ENCODE data around the gene IGHMBP2. TPM values are rescaled to one million over a fixed set of nuclear protein-coding genes. Genes with fewer than 3 reads are reported as not detected.

IGHMBP2 gene
- total and polyA plus RNA-seq, 2 of the 8 experiments (the other 6 are each of a cell fraction or from before 2014, with no cell fraction given), result 8.4 to 17.6 TPM

DNA sequence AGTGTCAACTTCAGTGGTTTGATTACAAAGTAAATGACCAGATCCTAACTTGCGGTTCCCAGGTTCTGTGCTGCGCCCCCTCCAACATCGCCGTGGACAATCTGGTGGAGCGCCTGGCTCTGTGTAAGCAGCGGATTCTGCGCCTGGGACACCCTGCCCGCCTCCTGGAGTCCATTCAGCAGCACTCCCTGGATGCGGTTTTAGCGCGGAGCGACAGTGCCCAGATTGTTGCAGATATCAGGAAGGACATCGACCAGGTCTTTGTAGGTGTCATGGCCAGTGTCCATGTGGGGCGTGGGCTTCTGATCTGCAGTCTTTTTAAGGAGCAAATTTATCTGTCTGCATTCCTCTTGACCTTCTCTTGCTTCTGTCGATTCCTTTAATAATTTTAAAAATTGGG lies 11.1 kb downstream of the IGHMBP2 start:
- H2BK5ac ChIP-seq (ENCODE audit: low read depth, low read length), result no peak overlapping the region
- H3K4me3 ChIP-seq (ENCODE audit: extremely low read depth in 1 of 4, insufficient read depth in 2 of 4, low read depth in 3 of 4, low read length in 4 of 4), result no peak overlapping the region
- H3K9me3 ChIP-seq (ENCODE audit: insufficient read depth in 2 of 2, low read depth in 1 of 2, low read length in 1 of 2), result no peaks in the 10 kb centered on the region
- peaks cover 0 to 6% of the 10 kb centered on the region in 2 experiments for H4K20me1 ChIP-seq (replicated peaks in 1 of 2; ENCODE audit: control insufficient read depth in 1 of 2, insufficient read depth in 2 of 2, low read length in 2 of 2)
- no peak overlapping the region for H2BK12ac ChIP-seq (ENCODE audit: low read depth, low read length)
- no peak overlapping the region for H3K4ac ChIP-seq (replicated peaks; ENCODE audit: insufficient read length, low read depth, low read length)
- no peak overlapping the region for H3K14ac ChIP-seq (ENCODE audit: insufficient read length)
- H2AFZ ChIP-seq (ENCODE audit: low read length), result no peak overlapping the region
- POLR2A ChIA-PET (ENCODE audit: partially characterized antibody), result interaction anchor here (1.3 kb wide), 1 partner anchor 14 kb away, joined by 3 read pairs; no protein-coding TSS in a partner anchor
- H2BK120ac ChIP-seq (replicated peaks; ENCODE audit: low read depth, low read length), result no peak overlapping the region
- FAIRE-seq (no peak), DNase-seq (ENCODE audit: low read depth in 1 of 2, low spot score in 2 of 2) (no peak)
- H4K91ac ChIP-seq (replicated peaks; ENCODE audit: insufficient read length, low read length), result no peak overlapping the region
- no peak overlapping the region for H2AK5ac ChIP-seq (ENCODE audit: low read depth, low read length)
- H4K8ac ChIP-seq (ENCODE audit: extremely low read depth, insufficient read depth, low read length), result no peak overlapping the region
- H3K56ac ChIP-seq (replicated peaks; ENCODE audit: insufficient read length, low read depth, low read length), result no peak overlapping the region
- no peaks in the 10 kb centered on the region for H3K79me1 ChIP-seq (ENCODE audit: low read depth, low read length)
- H2BK20ac ChIP-seq (ENCODE audit: low read length), result no peak overlapping the region
- WGBS, 2 experiments (ENCODE audit: extremely low coverage in 1 of 2, insufficient coverage in 1 of 2, insufficient read length in 1 of 2, insufficient replicate concordance in 2 of 2, low coverage in 1 of 2, low lambda C conversion rate in 2 of 2, missing lambda C conversion rate in 1 of 2), result 93% methylated on average over 15 of the region's 15 CpGs; no CpG with 5 or more reads in 1 of the 2 experiments
- no peaks in the 10 kb centered on the region for H3K4me1 ChIP-seq (replicated peaks in 1 of 4; ENCODE audit: control insufficient read depth in 3 of 4, insufficient read depth in 4 of 4, low read length in 3 of 4)
- no peak overlapping the region for H3K9ac ChIP-seq (replicated peaks in 1 of 4; ENCODE audit: extremely low read depth in 1 of 4, low read depth in 3 of 4, low read length in 3 of 4)
- CTCF ChIA-PET (ENCODE audit: partially characterized antibody), result no interaction called here
- H2BK15ac ChIP-seq (ENCODE audit: low read length), result no peak overlapping the region
- H4K5ac ChIP-seq (ENCODE audit: insufficient read length, low read depth, low read length), result no peak overlapping the region
- no peak overlapping the region for H3K23ac ChIP-seq (ENCODE audit: insufficient read length)
- H3K23me2 ChIP-seq (ENCODE audit: low read depth, low read length), result no peaks in the 10 kb centered on the region
- H3K79me2 ChIP-seq (ENCODE audit: control insufficient read depth in 1 of 2, insufficient read depth in 2 of 2, low read length in 2 of 2), result no peaks in the 10 kb centered on the region
- no peak overlapping the region for H3K18ac ChIP-seq (ENCODE audit: extremely low read depth, low read length)
- TF ChIP-seq EGR1 (IDR thresholded peaks at IDR 0.05; ENCODE audit: borderline replicate concordance, low read depth, low read length), result no peak
- TF ChIP-seq SIX5 (IDR thresholded peaks at IDR 0.05; ENCODE audit: low read depth, low read length), result no peak
- TF ChIP-seq SAP30 (IDR thresholded peaks at IDR 0.05; ENCODE audit: insufficient read depth, insufficient replicate concordance, low read length), result no peak
- no peak for TF ChIP-seq BCL11A (IDR thresholded peaks at IDR 0.05; ENCODE audit: low read depth in 2 of 2, low read length in 2 of 2)
- no peak for TF ChIP-seq GTF2F1 (IDR thresholded peaks at IDR 0.05; ENCODE audit: borderline replicate concordance, low read depth, low read length)
- no peak for TF ChIP-seq YY1 (IDR thresholded peaks at IDR 0.05; ENCODE audit: low read depth, low read length)
- no peak for TF ChIP-seq RNF2 (IDR thresholded peaks at IDR 0.05; ENCODE audit: borderline replicate concordance, low read depth, low read length, missing control alignments, poor library complexity, severe bottlenecking)
- TF ChIP-seq SP2 (IDR thresholded peaks at IDR 0.05; ENCODE audit: low read length), result no peak
- no peak for TF ChIP-seq RFX5 (IDR thresholded peaks at IDR 0.05; ENCODE audit: borderline replicate concordance, low read depth, low read length)
- TF ChIP-seq KDM1A (IDR thresholded peaks at IDR 0.05; ENCODE audit: borderline replicate concordance, low read length), result no peak
- TF ChIP-seq SIRT6 (IDR thresholded peaks at IDR 0.05; ENCODE audit: low read length), result no peak
- no peak for TF ChIP-seq SRF (IDR thresholded peaks at IDR 0.05; ENCODE audit: low read depth, low read length)
- no peak for TF ChIP-seq BRCA1 (IDR thresholded peaks at IDR 0.05; ENCODE audit: low read depth, low read length)
- TF ChIP-seq JUND (IDR thresholded peaks at IDR 0.05; ENCODE audit: low read length), result no peak
- TF ChIP-seq MAX (IDR thresholded peaks at IDR 0.05), result no peak
- no peak overlapping the region for H3K27ac ChIP-seq (ENCODE audit: low read depth, low read length)
- H3K4me2 ChIP-seq (ENCODE audit: insufficient read depth in 1 of 2, low read depth in 2 of 2, low read length in 2 of 2), result no peak overlapping the region
- H3K27me3 ChIP-seq (replicated peaks in 1 of 4; ENCODE audit: control insufficient read depth in 3 of 4, extremely low read depth in 1 of 4, insufficient read depth in 3 of 4, low read length in 3 of 4), result no peaks in the 10 kb centered on the region
- H3K36me3 ChIP-seq (ENCODE audit: control insufficient read depth in 2 of 4, insufficient read depth in 4 of 4, low read length in 3 of 4), result peaks cover 12 to 60% (median 25%) of the 10 kb centered on the region in 4 experiments

All from H1 (cell line).